CD4-positive, alpha-beta T cell treated with Interleukin-12 subunit alpha and Interleukin-12 subunit beta, for 1 hour (primary cell): ENCODE measurements around the gene KCND2.
"Not testable (repeated sequence)": the region's sequence is repeated elsewhere in the genome, so short reads cannot be mapped to it uniquely, and the experiment has no call there.

ENCODE experiments used
- DNase-seq: peaks from one replicate; pipeline ENCODE4 v3.0.0-alpha.2; 2020

KCND2 gene

DNA sequence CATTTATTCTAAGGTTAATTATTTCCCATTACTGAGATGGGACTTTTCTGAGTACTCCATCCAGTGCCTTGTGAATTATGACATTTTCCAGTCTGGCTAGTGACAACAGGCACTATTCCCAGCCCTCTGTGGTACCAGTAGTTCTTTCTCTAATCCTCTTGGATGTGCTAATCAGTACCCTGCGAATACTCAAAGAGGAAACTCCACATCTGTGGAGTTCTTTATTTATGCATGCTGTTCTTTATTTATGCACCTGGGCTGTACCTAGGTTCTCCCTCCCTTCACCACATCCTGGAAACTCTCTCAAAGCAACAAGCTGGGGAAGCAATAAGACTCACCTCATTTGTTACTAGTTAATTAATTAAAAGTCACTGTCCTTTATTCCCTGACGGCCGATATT lies 501.5 kb downstream of the KCND2 start:
- no peak for DNase-seq

- DNase-seq, result no peak
These were observed 502.8 kb downstream of the KCND2 start for GRCh38 chr7:120775755-120776154.

DNA sequence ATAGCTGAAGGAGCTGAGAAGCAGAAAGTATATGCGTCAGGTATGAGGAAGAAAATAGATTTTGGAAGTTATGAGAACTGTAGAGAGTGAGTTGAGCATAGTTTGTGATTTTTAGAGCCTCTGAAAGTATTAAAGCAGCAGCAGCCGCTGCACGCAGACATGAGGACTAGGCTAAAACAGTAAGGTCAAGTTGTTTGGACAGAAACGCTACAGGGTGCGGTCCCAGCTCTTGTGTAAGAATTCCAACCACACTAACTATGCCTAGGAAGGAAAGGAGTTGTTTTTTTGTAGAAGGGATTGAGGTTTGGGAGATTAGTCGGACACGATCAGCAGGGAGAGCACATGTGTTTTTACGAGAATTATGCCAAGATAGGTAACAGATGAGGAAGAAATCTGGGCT lies 506.1 kb downstream of the KCND2 start:
- DNase-seq, result not testable (repeated sequence)

DNA sequence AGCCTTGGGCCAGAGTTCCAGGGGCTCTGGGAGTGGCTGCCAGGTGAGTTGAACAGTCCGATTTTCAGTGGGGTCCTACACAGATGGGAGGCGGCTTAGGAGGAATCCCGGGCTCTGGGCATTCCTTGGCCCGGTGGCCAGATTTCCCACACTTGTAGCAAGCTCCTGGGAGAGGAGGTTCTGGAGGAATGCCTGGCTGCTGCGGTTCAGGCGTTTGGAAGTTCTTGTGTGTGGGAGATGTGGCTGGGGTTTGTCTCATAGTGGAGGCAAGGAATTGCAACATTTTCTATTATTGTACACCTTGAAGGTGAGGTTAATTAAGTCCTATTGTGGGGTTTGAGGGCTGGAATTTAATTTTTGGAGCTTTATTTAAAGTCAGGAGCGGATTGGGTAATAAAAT lies 507.5 kb downstream of the KCND2 start:
- DNase-seq, result not testable (repeated sequence)

GRCh38 chr7:120780938-120781337 lies 508.0 kb downstream of the KCND2 start:
- no peak for DNase-seq

DNA sequence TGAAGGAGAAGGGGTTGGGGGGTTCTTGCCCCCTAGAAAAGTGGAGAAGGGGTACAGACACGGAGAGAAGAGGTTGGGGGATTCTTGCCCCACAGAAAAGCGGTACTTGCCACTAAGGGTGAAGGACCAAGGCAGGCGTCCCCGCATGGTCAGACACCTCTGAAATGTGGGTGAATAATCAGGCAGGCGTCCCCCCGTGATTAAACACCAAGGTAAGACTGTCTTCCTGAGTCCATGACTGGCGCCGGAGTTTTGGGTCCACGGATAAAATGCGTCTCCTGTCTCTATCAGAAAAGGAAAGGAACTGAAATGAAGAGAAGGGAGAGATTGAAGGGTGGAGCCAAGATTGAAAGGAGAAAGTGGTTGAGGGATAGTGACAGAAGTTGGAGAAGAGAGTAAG lies 508.9 kb downstream of the KCND2 start:
- DNase-seq, result not testable (repeated sequence)

DNA sequence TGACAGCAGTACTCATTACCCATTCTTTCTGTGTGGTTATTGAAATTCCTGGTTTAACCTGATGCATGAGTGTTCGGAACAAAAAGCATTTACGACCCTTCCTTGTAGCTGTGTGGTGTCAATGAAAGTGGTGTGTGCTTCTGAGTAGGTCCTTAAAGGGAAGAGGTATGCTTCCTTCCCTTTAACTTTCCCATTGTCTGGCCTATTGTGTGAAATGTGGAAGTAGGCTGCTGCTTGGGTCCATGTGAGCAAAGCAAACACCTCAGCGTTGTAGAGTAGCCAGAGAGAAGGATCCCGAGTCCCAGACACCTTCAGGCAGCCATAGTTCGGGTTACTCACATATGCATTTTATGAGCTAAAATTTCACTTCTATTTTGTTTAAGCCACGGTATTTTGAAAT lies 510.3 kb downstream of the KCND2 start:
- DNase-seq, result no peak

DNA sequence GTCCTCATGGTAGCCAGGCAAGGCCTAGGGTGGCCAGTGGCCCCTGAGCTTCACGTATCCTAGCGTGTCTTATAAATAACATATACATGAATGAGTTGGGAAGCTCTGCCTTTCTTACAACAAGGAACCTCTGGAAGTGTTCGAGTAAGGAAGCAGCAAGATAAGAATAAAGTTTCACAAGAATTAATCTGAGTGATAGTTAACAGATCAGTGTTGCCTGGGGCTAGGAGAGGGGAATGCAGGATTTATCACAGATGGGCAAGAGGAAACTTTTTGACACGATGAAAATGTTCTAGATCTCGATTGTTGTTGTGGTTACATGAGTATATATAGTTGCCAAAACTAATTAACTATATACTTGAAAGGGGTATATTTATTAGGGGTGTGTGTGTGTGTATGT lies 510.7 kb downstream of the KCND2 start:
- no peak for DNase-seq

DNA sequence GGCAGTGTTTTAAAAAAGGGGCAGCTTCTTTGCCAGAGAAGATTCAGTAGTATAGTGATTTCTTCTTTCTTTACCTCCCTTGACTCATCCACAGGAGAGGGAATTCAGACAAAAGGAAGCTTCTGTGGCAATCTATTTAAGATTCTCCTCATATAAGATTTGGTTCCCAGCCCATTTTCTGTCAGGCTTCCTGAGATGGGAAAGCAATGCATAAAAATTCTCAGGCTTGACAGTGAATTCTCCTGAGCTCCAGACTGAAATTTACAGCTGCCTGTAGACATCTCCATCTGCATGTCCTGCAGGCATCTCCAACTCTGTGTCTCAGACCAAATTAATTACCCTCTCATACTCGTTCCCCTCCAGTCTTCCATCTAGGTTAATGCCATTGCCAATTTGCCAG lies 512.1 kb downstream of the KCND2 start:
- no peak for DNase-seq

GRCh38 chr7:120792091-120792860 lies 519.3 kb downstream of the KCND2 start:
- DNase-seq, result peak; percentile 44

DNA sequence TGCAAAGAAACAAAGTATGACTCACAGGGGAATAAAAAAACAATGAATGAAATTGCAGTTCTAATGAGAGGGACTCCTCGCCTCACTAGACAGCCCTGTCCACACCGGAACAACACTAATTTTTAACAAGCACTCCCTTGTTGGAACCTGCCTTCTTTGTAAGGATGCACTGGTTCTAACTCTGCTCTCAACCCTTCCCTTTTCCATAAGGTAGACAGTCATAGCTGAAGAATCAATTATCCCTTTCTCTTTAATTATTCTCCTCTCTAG lies 519.8 kb downstream of the KCND2 start:
- no peak for DNase-seq

DNA sequence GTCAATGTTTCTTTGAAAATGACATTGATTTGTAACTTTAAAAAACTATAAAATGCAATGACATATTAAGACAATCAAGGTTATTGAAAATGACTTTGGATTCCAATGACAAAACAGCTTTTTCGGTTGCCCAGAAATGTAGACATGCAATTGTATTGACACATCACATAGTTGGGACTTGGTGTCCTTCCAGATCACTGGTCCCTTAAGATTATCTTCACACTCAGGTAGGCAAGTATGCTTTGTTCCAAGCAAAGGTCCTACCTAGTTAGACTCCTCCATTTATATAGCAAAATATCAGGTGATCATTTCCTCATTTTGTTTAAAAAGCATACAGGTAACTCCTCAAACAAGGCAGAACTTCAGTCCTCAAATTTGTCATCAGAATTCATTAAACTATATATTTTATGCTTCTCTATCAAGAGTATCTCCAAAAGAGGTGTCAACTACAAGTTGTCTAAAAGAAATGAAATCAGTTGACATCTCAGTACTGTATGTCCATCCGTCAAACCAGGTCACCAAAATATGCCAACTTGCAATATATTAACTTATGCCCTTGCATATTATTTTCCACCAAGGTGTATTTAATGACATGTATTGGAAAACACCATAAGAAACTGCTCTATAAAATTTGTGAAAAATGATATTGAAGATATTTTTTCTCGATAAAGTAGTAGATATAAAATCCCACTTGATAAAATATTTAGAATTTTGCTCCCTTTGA lies 520.4 kb downstream of the KCND2 start:
- DNase-seq, result no peak

DNA sequence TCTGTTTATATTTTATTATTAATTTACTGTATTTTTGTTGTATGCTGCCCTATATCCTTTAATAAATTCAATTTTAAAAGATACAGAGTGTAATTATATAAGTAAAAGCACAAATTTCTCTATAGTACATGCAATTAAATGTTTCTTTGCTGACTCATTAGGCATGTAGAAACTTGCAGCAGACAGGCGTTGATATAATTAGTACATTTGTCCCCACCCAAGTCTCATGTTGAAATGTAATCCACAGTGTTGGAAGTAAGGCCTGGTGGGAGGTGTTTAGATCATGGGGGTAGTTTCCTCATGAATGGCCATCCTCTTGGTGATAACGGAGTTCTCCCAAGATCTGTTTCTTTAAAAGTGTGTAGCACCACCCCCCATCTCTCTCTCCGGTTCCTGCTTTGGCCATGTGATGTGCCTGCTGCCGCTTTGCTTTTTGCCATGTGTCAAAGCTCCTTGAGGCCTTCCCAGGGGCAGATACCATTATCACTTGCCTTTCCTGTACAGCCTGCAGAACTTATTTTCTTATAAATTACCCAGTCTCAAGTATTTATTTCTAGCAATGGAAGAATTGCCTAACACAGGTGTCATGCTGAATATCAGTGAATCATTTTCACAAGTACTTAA lies 521.2 kb downstream of the KCND2 start:
- no peak for DNase-seq

GRCh38 chr7:120797026-120797645 lies 524.2 kb downstream of the KCND2 start:
- DNase-seq, result no peak

GRCh38 chr7:120799147-120799546 lies 526.2 kb downstream of the KCND2 start:
- no peak for DNase-seq
